ENCODE measurements around the gene TTLL10.
A peak's percentile ranks its signal among the peaks of the same experiment; 100 is the strongest.

The TTLL10 gene

DNA sequence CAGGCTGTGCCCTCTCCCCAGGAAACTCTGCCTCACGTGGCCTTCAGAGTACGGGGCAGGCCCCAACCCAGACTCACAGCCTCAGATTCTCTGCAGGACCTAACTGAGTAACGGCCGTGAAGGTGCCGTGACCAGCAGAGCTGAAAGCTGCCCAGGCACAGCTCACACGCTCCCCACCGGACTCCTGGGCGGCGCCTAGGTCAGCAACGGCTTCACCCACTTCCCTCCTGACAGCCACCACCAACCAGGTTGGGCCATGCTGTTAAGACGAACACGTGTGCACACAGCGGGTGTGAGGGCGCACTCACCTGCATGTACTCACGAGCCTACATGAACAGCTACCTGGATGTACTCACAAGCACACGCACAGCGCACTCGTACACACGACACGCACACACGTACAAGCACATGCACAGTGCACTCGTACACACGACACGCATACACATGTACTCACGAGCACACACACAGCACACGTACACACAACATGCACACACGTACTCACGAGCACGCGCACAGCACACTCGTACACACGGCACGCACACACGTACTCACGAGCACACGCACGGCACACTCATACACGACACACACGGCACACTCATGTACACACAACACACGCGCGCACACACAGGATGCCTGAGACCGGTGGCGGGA is 49.0 kb downstream of the TTLL10 start:
- DNase-seq (ENCODE audit: low read depth) = no peak

DNA sequence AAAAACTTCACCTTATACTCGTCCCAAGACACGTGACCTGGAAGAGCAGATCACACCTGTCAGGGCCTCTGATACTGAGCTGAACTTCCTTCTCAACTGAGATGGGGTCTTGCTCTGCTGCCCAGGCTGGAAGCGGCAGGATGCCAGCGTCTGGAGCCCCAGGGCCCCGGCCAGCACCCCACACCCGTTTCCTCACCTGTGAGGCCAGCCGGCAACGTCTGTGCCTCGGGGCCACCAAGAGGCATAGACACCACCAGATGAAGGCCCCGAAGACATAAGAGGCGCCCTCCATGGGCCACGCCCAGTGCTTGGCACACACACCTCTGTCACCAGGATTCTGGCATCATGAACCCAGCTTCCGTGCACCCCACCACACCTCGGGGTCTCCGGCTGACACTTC is 49.6 kb downstream of the TTLL10 start:
- DNase-seq (ENCODE audit: low read depth) = no peak

DNA sequence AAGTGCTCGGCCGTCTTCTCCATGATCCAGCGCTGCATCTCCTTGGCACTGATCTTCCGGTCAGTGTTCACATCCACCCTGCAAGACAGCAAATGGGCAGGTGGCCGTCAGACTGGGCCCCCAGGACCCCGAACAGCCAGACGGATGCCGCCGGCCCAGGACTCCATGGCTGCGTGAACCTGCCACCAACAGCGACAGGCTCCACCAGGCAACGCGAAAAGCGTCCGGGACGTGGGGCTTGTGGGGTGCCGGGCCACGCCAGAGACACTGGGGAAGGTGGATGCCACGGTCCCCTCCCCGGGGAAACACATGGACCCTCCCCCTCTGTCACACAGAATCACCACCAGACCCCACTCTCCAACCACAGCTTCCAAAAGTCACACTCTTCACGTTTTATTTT is 50.2 kb downstream of the TTLL10 start:
- DNase-seq (ENCODE audit: low read depth) = no peak

DNA sequence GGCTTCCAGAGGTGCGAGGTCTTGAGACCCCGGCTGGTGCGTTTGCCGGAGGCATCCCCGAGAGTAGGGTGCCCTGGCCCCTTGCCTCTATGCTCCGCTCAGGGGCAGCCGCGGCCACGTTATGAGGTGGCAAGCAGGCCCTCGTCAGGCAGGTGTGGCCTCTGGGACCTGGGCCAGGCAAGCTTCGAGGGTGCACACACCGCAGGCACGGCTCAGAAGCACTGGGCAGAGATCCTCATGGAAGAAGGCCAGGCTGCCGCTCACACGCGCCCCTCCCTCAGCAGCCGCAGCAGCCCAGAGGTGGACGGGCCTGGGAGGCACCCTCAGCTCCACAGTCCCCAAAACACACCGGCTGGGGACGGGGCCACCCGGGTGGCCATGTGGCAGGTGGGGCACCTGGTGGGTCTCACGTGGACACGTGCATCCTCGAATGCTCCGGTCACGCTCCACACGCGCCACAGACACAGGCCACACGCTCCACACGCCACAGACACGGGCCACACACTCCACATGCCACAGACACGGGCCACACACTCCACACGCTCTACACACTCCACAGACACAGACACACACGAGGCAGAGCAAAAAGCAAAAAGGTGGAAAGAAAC is 51.7 kb downstream of the TTLL10 start:
- DNase-seq (ENCODE audit: low read depth) = no peak

DNA sequence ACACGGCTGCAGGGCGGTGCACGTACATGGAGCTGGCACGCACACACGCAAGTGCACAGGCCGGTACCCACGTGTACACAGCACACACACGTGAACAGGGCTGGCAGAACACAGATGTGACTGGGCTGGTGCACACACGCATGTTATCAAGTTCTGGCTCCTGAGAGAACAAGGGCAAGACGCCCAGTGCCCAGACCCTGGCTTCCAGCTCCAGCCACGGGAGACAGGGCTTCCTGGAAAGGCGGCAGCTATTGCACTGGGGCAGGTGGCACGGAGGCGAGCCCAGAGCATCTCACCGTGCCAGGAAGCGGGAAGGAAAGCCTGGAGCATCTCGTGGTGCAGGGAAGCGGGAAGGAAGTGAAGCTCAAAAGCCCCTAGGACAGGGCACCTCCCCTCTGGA is 52.2 kb downstream of the TTLL10 start:
- DNase-seq (ENCODE audit: low read depth) = no peak

DNA sequence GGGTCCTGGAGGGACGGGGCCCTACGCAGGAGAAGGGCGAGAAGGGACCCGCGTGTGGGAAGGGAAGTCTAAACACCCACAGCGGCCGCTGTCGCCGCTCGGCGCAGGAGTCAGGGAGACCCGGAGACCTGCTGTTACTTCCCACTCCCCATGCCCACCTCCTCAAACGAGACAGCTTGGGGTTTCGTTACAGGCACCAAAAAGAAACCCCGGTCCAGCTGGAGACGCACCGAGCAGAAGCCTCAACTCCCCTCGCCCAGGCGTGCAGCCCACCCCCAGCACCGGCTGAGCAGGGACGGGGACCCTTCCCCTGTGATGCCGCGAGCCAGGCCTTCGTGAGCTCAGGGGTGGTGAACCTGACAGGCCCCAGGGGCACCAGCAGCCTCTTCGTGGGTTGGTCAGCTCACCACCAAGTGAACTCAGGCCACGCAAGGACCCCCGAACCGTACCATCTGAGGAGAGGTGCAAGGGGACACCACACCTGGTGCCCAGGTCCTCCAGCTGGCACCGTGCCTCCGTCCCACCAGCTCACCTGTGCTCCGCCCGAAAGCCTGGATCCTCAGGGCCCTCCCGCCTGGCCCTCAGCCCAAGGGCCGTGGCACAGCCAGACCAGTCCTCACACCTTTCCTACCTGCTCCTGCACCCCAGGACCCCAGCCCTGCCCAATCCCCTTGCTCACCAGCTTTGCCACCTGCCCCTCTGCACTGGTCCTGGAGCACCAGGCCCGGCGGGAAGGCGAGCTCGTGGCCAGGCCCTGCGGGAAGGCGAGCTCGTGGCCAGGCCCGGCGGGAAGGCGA is 53.1 kb downstream of the TTLL10 start:
- DNase-seq (ENCODE audit: low read depth) = no peak

DNA sequence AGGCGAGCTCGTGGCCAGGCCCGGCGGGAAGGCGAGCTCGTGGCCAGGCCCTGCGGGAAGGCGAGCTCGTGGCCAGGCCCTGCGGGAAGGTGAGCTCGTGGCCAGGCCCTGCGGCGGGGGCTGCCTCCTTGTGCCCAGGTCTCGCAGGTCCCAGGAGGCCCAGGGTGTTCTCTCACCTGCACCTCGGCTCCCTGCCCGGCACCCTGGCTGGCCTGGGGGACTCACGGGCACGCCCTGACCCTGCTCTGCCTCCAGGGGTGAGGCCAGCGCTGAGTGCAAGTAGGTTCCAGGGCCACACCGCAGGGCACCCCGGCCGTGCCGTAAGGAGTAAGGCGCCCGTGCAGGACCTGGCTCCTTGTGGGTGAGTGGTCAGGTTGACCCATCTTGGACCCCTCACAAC is 53.7 kb downstream of the TTLL10 start:
- DNase-seq (ENCODE audit: low read depth) = no peak

DNA sequence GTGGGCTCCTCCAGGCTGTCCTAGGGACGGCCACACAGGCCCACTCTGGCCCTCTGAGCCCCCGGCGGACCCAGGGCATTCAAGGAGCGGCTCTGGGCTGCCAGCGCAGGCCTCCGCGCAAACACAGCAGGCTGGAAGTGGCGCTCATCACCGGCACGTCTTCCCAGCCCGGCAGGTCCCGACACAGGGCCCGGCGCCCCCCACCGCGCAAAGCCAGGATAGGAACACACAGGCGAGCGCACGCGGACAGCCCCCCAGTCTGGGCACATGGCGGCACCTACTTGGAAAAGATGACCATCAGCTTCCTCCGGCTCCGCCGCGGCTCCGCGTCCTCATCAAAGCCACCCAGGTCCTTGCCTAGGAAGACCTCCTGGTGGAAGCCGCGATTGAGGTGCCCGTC is 54.5 kb downstream of the TTLL10 start:
- DNase-seq (ENCODE audit: low read depth) = no peak

DNA sequence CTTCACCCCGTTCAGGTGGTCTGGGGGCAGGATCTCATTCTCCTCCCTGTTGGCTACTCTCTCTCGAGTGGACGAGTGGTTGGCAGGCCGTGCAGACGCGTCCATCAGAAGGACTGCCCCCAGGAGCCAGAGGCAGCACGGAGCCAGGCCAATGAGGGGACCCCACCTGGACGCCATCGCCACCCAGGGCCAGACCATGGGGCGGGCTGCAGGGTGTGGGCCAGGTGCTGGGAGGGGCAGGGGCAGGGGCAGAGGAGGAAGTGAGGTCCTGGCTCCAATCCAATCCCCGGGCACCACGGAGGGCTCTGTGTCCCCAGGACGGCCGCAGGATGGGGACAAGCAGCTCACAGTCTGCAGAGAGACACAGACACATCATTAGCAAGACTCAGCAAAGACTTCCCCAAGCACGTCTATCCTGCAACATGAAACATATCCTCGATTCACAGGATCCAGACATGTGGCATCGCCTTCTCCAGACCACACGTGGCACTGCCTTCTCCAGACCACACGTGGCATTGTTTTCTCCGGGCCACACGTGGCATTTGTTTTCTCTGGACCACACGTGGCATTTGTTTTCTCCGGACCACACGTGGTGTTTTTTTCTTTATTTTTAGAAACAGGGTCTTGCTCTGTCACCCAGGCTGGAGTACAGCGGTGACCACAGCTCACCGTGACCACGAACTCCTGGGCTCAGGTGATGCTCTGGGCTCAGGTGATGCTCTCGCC is 55.1 kb downstream of the TTLL10 start:
- DNase-seq (ENCODE audit: low read depth) = no peak

DNA sequence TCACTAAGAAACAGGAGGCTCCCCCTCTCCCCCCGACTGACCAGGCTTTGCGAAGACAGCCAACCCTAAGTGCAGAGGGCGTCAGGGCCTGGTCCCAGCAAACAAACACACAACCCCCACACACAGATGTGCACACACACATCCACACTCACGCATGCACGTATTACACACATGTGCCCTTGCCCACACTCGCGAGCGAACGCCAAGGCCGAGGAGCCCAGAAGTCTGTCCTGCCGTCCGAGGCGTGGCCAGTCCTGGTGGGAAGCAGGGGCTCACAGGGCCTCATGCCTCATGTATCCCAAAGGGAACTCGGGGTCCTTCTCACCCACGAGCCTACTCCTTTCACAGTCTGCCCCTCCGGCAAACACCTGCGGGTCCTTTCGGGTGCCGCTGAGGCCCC is 56.1 kb downstream of the TTLL10 start:
- no peak for DNase-seq (ENCODE audit: low read depth)

DNA sequence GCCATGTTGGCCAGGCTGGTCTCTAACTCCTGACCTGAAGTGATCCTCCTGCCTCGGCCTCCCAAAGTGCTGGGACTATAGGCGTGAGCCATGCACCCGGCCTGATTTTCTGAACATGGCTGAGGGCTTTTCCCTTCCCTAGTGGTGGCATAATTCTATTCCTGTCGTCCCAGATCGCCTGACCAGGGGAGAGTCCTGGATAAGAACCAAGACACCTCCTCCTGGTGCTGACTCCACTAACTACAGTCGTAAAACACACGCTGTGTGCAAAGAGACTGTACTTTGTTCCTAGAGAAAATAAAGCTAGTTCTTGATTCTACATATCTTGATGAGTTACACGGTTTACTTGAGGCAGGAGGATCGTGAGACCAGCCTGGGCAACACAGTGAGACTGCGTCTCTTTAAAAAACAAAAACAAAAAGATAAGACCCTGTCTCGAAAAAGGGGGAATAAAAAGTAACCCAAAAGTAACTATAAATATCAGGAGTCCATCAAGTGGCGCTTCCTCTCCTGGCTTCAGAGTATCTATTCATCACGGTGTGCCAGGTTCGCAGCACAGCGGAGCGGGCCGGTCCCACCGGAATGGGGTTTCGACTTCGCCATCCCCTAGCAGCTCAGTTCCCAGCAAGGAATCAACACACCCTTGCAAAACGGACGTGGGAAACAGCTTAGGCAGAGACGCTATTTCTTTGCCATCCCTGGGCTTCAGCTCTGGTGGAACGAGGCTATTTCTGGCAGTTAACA is 57.1 kb downstream of the TTLL10 start:
- DNase-seq (ENCODE audit: low read depth) = peak; percentile 80

DNA sequence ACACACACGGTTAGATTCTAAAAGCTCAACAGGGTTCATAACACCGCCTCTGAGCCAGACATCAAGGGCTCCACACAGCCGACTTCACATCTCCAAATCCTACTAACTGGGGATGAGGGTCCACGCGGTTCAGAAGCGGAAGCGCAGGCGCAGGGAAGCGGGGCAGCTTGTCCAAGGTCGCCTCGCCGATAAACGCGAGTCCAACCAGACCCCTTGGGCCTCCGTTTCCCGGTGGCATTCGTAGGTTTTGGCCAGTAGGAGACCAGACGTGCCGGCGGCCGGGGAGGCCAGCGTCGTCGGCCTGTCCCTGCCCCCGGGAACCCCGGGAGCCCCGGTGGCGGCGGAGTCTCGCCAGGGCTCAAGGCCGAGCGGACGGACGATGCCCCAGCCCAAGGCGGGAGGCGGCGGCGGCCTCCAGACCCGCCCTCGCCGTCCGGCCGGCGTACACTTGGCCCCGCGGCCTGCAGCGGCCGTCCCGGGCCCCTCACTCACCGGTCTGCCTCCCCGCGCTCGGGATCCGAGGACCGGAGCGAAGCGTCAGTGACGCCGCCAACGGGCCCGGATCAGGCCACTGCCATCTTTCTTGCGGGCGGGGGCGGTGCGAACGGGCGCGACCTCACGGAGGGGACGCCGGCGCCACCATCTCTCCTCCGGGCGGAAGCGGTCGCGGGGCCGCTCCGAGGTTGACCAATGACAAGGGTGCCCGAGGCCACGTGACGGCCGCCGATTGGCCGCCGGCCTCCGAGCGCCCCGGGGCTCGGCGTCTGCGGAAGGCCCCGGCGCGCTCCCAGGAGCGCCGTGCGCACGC is 57.9 kb downstream of the TTLL10 start, which contains the start of gene SDF4:
TSS of gene SDF4 (minus strand) at position 602 of the 808 bp plus-strand sequence. CDS start 3,229 bp downstream, outside the sequence.
- DNase-seq (ENCODE audit: low read depth) = peak; percentile 96

DNA sequence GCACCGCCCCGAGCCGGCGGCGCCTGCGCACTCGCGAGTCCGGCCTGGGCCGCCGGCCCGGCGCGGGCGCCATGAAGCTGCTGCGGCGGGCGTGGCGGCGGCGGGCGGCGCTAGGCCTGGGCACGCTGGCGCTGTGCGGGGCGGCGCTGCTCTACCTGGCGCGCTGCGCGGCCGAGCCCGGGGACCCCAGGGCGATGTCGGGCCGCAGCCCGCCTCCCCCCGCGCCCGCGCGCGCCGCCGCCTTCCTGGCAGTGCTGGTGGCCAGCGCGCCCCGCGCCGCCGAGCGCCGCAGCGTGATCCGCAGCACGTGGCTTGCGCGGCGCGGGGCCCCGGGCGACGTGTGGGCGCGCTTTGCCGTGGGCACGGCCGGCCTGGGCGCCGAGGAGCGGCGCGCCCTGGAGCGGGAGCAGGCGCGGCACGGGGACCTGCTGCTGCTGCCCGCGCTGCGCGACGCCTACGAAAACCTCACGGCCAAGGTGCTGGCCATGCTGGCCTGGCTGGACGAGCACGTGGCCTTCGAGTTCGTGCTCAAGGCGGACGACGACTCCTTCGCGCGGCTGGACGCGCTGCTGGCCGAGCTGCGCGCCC is 58.6 kb downstream of the TTLL10 start, which contains the start of gene B3GALT6:
TSS of gene B3GALT6 (plus strand) at position 30 of the 588 bp plus-strand sequence. CDS start at position 72, 42 bp downstream.
- DNase-seq (ENCODE audit: low read depth) = no peak

DNA sequence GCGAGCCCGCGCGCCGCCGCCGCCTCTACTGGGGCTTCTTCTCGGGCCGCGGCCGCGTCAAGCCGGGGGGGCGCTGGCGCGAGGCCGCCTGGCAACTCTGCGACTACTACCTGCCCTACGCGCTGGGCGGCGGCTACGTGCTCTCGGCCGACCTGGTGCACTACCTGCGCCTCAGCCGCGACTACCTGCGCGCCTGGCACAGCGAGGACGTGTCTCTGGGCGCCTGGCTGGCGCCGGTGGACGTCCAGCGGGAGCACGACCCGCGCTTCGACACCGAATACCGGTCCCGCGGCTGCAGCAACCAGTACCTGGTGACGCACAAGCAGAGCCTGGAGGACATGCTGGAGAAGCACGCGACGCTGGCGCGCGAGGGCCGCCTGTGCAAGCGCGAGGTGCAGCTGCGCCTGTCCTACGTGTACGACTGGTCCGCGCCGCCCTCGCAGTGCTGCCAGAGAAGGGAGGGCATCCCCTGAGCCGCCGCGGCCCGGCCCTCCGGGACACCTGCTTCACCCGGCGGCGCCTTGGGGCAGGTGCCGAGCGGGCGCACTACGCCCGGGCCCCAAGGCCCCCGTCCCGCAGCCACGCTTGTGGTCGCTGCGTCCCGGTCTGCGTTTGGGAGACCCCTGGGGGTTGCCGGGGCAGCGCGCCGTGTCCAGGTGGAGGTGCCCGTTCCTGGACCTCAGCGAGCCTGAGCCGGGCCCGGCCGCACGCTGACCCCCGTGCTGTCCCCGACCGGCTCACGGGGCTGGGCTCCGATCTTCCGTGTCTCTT is 59.3 kb downstream of the TTLL10 start:
- DNase-seq (ENCODE audit: low read depth) = no peak

DNA sequence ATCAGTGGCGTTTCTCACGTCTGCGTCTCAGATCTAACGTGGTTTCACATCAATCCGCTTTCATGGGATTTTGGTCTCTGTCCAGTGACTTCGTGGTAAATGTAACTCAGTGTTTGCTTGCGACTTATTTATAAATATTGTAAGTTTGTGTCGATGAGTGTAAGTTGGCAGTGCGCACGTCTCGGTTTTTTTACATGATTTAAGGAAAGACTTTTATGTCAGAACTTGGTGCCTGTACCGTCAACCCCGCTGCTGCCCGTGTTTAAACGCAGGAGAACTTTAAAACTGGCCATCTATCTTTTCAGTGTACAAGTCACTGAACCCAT is 59.9 kb downstream of the TTLL10 start:
- DNase-seq (ENCODE audit: low read depth) = no peak

DNA sequence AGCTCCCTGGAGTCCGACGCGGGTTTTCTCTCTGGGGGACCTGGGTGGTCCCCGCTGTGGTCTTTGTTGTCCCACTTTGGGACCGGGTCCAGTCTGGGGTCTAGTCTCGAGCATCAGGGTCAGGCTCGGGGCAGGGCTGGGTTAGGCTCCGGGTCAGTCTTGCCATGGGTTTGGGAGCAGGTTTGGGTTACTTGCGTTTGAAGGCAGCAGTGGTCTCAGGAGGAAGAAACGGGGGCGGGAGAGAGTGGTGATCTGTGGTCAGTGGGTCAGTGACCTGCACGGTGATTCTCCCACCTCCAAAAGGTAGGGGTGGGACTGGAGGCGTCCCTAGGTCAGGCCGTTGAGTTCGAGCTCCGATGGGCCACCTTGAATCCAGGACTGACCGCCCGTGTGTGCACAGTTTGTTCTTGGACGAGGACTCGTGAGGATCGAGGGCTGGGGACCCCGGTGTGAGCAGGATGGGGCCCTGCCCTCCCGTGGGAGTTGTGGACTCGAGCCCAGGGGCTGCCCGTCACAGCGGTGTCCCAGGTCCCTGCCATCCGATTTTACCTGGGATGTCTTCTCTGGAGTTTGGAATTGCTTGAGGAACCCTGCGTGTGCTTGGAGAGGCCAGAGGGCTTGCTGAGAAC is 60.6 kb downstream of the TTLL10 start:
- no peak for DNase-seq (ENCODE audit: low read depth)

DNA sequence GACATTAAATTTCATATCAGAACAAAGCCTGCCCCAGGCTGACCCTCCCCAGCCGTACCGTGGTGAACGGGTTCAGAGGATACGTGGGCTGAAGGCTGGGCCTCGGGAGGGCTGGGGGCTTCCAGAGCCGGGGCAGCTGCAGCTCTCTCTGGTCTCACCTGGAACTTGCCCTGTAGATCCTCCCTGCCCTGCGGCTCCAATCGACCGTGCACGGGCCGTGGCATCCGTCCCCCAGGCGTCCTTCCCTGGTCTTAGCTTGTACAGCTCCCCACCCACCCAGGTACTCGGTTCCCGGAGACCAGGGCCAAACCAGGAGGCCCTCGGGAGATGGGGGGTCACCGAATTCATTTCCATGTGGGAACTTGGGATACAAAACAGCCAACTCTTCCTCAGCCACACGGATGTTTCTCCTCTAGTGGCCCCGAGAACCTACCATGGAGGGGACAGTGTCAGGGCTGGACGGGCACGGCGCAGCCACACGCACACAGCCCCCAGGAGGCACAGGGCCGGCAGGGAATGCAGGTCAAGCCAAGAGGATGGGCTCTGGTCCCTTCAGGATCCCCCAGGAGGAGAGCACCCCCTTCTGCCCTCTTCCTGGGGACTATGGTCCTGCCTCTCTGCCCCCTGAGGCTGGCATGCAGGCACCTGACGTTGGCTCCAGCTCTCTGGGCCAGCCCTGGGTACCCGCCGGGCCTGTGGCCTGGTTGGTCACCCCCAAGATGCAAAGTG is 61.5 kb downstream of the TTLL10 start:
- no peak for DNase-seq (ENCODE audit: low read depth)

DNA sequence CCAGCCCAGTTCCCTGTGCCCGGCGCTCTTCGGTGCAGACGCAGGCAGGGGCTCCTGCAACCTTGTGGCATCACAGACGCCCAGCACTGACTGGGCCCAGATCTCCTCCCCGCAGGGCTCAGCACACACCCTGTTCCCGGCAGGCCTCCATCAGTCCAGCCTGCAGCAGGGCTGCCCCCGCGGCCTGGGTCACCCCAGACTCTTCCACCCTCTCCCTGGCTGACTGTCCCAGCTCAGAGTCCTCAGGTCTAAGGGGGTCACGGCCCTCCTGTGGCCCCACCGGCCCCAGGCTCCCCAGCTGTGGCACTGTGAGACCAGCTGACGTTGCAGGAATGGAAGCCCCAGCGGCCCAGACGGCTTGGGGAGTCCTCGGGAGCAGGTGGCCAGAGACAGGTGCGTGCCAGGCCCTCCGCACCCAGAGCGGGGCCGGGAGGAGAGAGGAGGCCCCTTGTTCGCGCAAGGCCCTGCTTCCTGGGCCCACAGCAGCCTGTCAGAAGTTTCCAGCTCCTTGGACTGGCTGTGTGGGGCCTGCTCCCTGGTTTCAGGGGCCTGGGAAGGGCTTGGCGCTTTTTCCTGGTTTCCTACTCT is 62.6 kb downstream of the TTLL10 start:
- no peak for DNase-seq (ENCODE audit: low read depth)
